GM08714 (cell line): ENCODE results near the gene TWIST1.

Experiments used
- H3K4me3 ChIP-seq: fragments of 200-500 bp; sonication (Bioruptor generic); 2 replicates; pipeline ENCODE4 v1.5.1; 2014; ENCODE audit warnings: mild to moderate bottlenecking, low read length, inconsistent platforms
- ZNF274 ChIP-seq: IDR thresholded peaks from 2 replicates; pipeline ENCODE4 v1.6.1; 2012; ENCODE audit warnings: mild to moderate bottlenecking, low read depth, low read length

The TWIST1 gene

GRCh38 chr7:19107356-19108146, 9.9 kb downstream of the TWIST1 start:
- peak overlapping the region; percentile 30; the same call in 1 of the 2 replicates for H3K4me3 ChIP-seq
- TF ChIP-seq ZNF274: no peak

- peak overlapping the region; percentile 30; the same call in 1 of the 2 replicates for H3K4me3 ChIP-seq
- no peak for TF ChIP-seq ZNF274
Observed at GRCh38 chr7:19107081-19107355, 10.4 kb downstream of the TWIST1 start.

DNA sequence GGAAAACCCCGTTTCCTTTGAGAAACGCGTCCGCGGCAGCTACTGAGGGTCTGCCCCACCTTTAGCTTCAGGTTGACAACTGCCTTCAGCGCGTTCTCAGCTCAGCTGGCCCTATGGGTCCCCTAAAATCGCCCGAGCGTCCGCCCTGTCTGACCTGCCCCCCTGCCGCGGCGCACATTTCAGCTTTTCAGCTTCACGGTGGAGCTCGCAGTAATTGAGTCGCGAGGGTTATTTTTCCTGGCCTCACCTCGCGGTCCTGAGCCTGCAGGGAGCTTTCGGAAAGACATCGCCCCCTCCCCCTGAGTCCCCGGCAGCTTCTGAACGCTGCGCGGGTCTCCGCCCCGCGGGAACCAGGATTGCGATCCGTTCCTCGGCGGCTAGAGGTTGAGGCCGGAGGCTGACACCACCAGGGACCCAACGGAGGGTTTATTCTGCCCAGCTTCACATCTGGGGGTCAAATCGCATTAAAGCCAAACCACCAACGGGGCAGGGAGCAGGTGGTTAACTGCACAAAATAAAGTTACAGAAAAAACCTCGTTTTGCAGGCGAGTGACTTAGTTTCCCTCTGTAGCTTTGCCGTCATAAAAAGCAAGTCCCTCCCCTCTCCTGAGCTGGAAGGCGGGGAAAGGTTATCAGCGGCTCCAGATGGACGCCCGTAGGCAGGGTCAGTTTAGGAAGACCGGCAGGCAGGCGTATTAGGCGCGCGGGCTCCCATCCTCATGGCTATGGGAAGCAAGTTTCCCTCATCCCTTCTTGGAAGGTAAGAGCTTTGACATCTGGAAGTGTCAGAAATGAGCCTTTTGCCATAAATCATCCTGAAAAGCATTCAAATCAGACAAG, 11.0 kb downstream of the TWIST1 start:
- no peak for TF ChIP-seq ZNF274
- no peak overlapping the region for H3K4me3 ChIP-seq

- H3K4me3 ChIP-seq: no peak overlapping the region
- TF ChIP-seq ZNF274: no peak
Observed at GRCh38 chr7:19105546-19105945, 11.9 kb downstream of the TWIST1 start.

GRCh38 chr7:19104811-19105210, 12.6 kb downstream of the TWIST1 start:
- TF ChIP-seq ZNF274: no peak
- H3K4me3 ChIP-seq: no peak overlapping the region

DNA sequence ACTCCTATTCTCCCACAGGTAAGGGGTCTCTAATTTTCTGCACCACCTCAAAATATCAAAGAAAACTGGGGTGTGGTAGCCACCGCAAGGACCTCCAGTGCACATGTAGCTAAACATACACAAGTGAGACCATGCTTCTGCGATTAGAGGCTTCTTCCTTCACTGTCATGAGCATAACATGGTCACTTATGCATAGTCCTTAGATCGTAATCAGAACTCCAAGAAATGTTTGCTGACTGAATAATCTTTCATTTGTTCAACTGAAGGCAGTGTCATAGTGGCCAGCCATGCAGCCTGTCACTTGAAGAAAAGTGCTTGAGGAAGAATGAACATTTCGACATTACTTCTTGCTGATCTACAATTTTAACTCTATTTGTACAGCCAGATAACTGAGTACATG, 14.6 kb downstream of the TWIST1 start:
- no peak overlapping the region for H3K4me3 ChIP-seq
- no peak for TF ChIP-seq ZNF274

GRCh38 chr7:19101909-19102308, 15.5 kb downstream of the TWIST1 start:
- no peak overlapping the region for H3K4me3 ChIP-seq
- no peak for TF ChIP-seq ZNF274

GRCh38 chr7:19101472-19101871, 16.0 kb downstream of the TWIST1 start:
- H3K4me3 ChIP-seq: no peak overlapping the region
- no peak for TF ChIP-seq ZNF274

GRCh38 chr7:19099924-19100323, 17.5 kb downstream of the TWIST1 start:
- no peak overlapping the region for H3K4me3 ChIP-seq
- TF ChIP-seq ZNF274: no peak

GRCh38 chr7:19099194-19099593, 18.2 kb downstream of the TWIST1 start:
- no peak overlapping the region for H3K4me3 ChIP-seq
- TF ChIP-seq ZNF274: no peak

- no peak overlapping the region for H3K4me3 ChIP-seq
- TF ChIP-seq ZNF274: no peak
Observed at GRCh38 chr7:19098510-19098909, 18.9 kb downstream of the TWIST1 start.

GRCh38 chr7:19097165-19098055, 20.0 kb downstream of the TWIST1 start:
- TF ChIP-seq ZNF274: no peak
- H3K4me3 ChIP-seq: no peak overlapping the region

- no peak overlapping the region for H3K4me3 ChIP-seq
- TF ChIP-seq ZNF274: no peak
Observed at GRCh38 chr7:19095353-19095860, 22.0 kb downstream of the TWIST1 start.
